IPS-20b (cell line): Measurements from ENCODE around the gene ZSCAN21.

Experiments used
- H3K27ac ChIP-seq: one replicate; pipeline ENCODE4 v1.5.1; 2013; ENCODE audit warnings: low read length
- H3K27me3 ChIP-seq: 2 replicates; pipeline ENCODE4 v1.6.1; 2013; ENCODE audit warnings: mild to moderate bottlenecking, low read length, inconsistent platforms; ENCODE audit not compliant: insufficient read depth
- H3K36me3 ChIP-seq: 2 replicates; pipeline ENCODE4 v1.6.1; 2013; ENCODE audit warnings: low read depth, mild to moderate bottlenecking, inconsistent platforms, low read length, moderate library complexity; ENCODE audit not compliant: insufficient read depth
- H3K4me1 ChIP-seq: 2 replicates; pipeline ENCODE4 v1.6.1; 2013; ENCODE audit warnings: mild to moderate bottlenecking, control low read depth, inconsistent platforms, low read length, moderate library complexity; ENCODE audit not compliant: insufficient read depth
- H3K4me3 ChIP-seq: 2 replicates; pipeline ENCODE4 v1.5.1; 2013; ENCODE audit warnings: mild to moderate bottlenecking, low read length, inconsistent platforms
- H3K9ac ChIP-seq: 2 replicates; pipeline ENCODE4 v1.6.1; 2013; ENCODE audit warnings: low read depth, mild to moderate bottlenecking, inconsistent platforms, low read length, moderate library complexity
- H3K9me3 ChIP-seq: 2 replicates; pipeline ENCODE4 v1.6.1; 2013; ENCODE audit warnings: mild to moderate bottlenecking, low read depth, low read length, inconsistent platforms; ENCODE audit not compliant: insufficient read depth

Gene ZSCAN21

GRCh38 chr7:100091411-100092181 is 42.0 kb downstream of the ZSCAN21 start:
- Histone ChIP-seq H3K9ac (no peak overlapping the region), H3K9me3 (no peaks in the 10 kb centered on the region), H3K4me1 (no peaks in the 10 kb centered on the region; the same call in 1 of the 2 replicates), H3K27ac (no peak overlapping the region), H3K36me3 (peaks cover 64% of the 10 kb centered on the region), H3K27me3 (no peaks in the 10 kb centered on the region), H3K4me3 (no peak overlapping the region)

DNA sequence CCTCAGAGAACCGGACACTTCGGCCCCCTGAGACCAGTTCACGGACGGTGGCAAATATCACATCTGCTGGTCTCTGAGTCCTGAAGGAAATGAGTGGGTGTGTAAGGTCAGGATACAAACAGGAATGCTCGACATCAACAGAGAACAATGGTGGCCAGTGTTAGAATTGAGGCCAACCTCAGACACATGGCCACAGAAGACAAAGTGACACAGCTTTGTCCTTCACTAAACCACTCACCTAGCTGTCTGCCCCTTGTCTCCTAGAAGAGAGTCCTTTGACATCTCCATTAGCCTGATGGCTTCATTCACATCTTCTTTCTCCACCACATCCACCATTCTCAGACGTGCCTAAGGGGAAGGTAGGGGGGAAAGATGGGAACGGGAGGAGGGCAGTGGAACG is 43.5 kb downstream of the ZSCAN21 start:
- Histone ChIP-seq H3K9ac (no peak overlapping the region), H3K27ac (no peak overlapping the region), H3K4me3 (no peak overlapping the region), H3K9me3 (no peaks in the 10 kb centered on the region), H3K27me3 (no peaks in the 10 kb centered on the region), H3K36me3 (peaks cover 79% of the 10 kb centered on the region), H3K4me1 (no peaks in the 10 kb centered on the region; the same call in 1 of the 2 replicates)

- Histone ChIP-seq H3K27ac (no peak overlapping the region), H3K4me1 (no peaks in the 10 kb centered on the region; the same call in 1 of the 2 replicates), H3K9me3 (no peaks in the 10 kb centered on the region), H3K9ac (no peak overlapping the region), H3K36me3 (peaks cover 83% of the 10 kb centered on the region), H3K4me3 (no peak overlapping the region), H3K27me3 (no peaks in the 10 kb centered on the region)
Observed at GRCh38 chr7:100093498-100093897, 43.9 kb downstream of the ZSCAN21 start.

DNA sequence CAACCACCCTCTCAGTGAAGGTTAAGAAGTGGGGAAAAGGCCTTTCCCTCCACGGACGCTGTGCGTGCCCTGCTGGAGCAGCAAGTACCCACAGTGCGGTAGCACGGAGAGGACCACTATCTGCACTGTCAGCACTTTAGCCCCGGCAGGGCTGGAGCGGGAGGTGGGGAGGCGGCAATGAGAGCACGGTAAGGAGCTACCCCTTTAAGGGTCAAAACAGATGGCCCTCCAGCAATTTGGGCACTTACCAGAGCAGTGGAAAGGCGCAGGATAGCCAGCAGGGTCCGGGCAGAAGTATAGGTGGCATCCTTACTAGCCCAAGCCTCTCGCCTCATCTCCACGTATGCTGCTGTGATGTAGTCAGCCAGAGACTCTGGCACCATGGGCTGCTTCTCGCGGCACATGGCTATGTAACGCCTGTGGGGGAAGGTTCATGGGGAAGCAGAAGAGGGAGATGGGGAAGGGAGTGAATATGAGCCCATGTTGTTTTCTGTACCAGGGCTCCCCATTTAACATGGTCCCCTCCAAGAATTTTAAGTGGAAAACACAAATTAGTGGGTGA is 44.4 kb downstream of the ZSCAN21 start:
- Histone ChIP-seq H3K4me3 (no peak overlapping the region), H3K4me1 (no peaks in the 10 kb centered on the region; the same call in 1 of the 2 replicates), H3K27ac (no peak overlapping the region), H3K27me3 (no peaks in the 10 kb centered on the region), H3K9ac (no peak overlapping the region), H3K36me3 (peaks cover 88% of the 10 kb centered on the region), H3K9me3 (no peaks in the 10 kb centered on the region)

GRCh38 chr7:100095289-100095688 is 45.7 kb downstream of the ZSCAN21 start:
- Histone ChIP-seq H3K9me3 (no peaks in the 10 kb centered on the region), H3K27me3 (no peaks in the 10 kb centered on the region), H3K4me3 (no peak overlapping the region), H3K27ac (no peak overlapping the region), H3K36me3 (peaks cover 100% of the 10 kb centered on the region), H3K4me1 (no peaks in the 10 kb centered on the region), H3K9ac (no peak overlapping the region)

- H3K9me3 ChIP-seq, result no peaks in the 10 kb centered on the region
- H3K27me3 ChIP-seq, result no peaks in the 10 kb centered on the region
- no peaks in the 10 kb centered on the region for H3K4me1 ChIP-seq
- no peak overlapping the region for H3K9ac ChIP-seq
- H3K4me3 ChIP-seq, result no peak overlapping the region
- no peak overlapping the region for H3K27ac ChIP-seq
- H3K36me3 ChIP-seq, result peaks cover 96% of the 10 kb centered on the region
Observed at GRCh38 chr7:100095704-100096103, 46.1 kb downstream of the ZSCAN21 start.

- Histone ChIP-seq H3K4me3 (peak overlapping the region; percentile 96; the same call in 1 of the 2 replicates), H3K9ac (peak overlapping the region; percentile 100; the same call in 1 of the 2 replicates), H3K36me3 (peaks cover 72% of the 10 kb centered on the region), H3K9me3 (no peaks in the 10 kb centered on the region), H3K27me3 (no peaks in the 10 kb centered on the region), H3K4me1 (0 out of 2 replicates have a peak, but pooled peaks cover 2% of the 10 kb centered on the region), H3K27ac (no peak overlapping the region)
Observed at GRCh38 chr7:100098913-100099312, 49.3 kb downstream of the ZSCAN21 start.

GRCh38 chr7:100099452-100099851 is 49.9 kb downstream of the ZSCAN21 start:
- H3K36me3 ChIP-seq, result peaks cover 71% of the 10 kb centered on the region
- 0 out of 2 replicates have a peak, but pooled peaks cover 2% of the 10 kb centered on the region for H3K4me1 ChIP-seq
- H3K27ac ChIP-seq, result peak overlapping the region; percentile 100

GRCh38 chr7:100100420-100101015 is 50.9 kb downstream of the ZSCAN21 start:
- H3K9me3 ChIP-seq, result no peaks in the 10 kb centered on the region
- 0 out of 2 replicates have a peak, but pooled peaks cover 2% of the 10 kb centered on the region for H3K4me1 ChIP-seq
- H3K9ac ChIP-seq, result peak overlapping the region; percentile 100
- no peaks in the 10 kb centered on the region for H3K27me3 ChIP-seq
- peaks cover 69% of the 10 kb centered on the region for H3K36me3 ChIP-seq
- peak overlapping the region; percentile 100 for H3K27ac ChIP-seq
- H3K4me3 ChIP-seq, result peak overlapping the region; percentile 96

More at GRCh38 chr7:100099452-100099851, 49.9 kb downstream of the ZSCAN21 start:
- H3K9me3 ChIP-seq, result no peaks in the 10 kb centered on the region
- H3K4me3 ChIP-seq, result peak overlapping the region; percentile 96
- no peaks in the 10 kb centered on the region for H3K27me3 ChIP-seq
- H3K9ac ChIP-seq, result peak overlapping the region; percentile 100

DNA sequence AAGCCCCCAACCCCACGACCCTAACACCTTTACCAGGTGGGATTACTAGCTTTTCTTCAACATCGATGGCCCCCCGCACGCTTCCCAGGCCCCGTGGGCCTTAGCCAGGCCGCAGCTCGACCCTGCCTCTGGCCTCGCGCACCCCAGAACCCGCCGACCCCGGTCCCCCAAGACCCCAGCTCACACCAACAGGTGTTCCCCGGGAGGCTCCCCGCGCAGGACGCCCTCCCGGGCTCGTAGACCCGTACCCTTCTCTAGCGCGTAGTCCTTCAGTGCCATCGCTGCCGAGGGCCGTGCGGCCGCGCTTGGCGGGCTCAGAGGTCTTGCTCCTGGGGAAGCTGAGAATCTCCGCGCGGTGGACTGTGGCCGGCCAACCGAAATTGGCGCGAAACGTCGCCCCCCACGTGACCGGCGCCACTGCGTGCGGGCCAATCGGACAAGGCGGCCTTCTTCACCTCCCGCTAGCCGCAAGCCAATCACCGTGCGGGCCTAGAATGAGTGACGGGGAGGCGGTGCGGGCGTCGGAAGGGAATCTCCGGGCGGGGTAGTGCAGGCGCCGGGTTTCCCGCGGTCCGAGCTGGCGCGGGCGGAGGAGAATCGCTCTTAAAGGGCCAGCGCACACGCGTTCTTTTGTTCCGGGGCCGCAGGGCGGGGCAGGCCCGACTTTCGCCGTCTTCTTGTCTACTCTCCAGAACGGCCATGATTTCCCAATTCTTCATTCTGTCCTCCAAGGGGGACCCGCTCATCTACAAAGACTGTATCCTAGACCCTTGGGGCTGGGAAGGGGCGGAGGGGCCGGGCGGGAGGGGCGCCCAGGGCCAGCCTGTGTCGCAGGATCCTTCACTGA is 51.7 kb downstream of the ZSCAN21 start, which contains the start of the genes AP4M1 and MCM7:
TSS of gene AP4M1 (plus strand) at position 628 of the 847 bp plus-strand sequence. CDS start at position 700, 72 bp downstream.
TSS of gene MCM7 (minus strand) at position 382 of the 847 bp plus-strand sequence. CDS start at position 279, 103 bp downstream.
- Histone ChIP-seq H3K27ac (peak within 1 kb of the TSS; percentile 100), H3K9me3 (no peaks in the 10 kb centered on the region), H3K27me3 (no peaks in the 10 kb centered on the region), H3K4me1 (0 out of 2 replicates have a peak, but pooled peaks cover 2% of the 10 kb centered on the region), H3K4me3 (peak within 1 kb of the TSS; percentile 96), H3K9ac (peak within 1 kb of the TSS; percentile 100), H3K36me3 (peaks cover 69% of the 10 kb centered on the region)
